HEK293 (cell line): ENCODE measurements around the gene XRN2.

ENCODE experiments used
- CTCF ChIP-seq: fragments of 450-650 bp; formaldehyde crosslinking; IDR thresholded peaks from 2 replicates; pipeline ENCODE4 v1.5.1; 2016; ENCODE audit warnings: missing biosample characterization, missing genetic modification characterization
- TCF7L2 ChIP-seq: IDR thresholded peaks from 2 replicates; pipeline ENCODE4 v1.6.1; 2011; ENCODE audit warnings: low read depth, mild to moderate bottlenecking, inconsistent platforms, low read length, moderate library complexity, borderline replicate concordance
- ZBTB17 ChIP-seq: fragments of 450-650 bp; formaldehyde crosslinking; IDR thresholded peaks from 2 replicates; pipeline ENCODE4 v1.5.1; 2016; ENCODE audit warnings: missing biosample characterization, missing genetic modification characterization
- ZNF747 ChIP-seq: fragments of 450-650 bp; formaldehyde crosslinking; IDR thresholded peaks from 2 replicates; pipeline ENCODE4 v1.5.1; 2016; ENCODE audit warnings: missing biosample characterization, missing genetic modification characterization
- TF ChIP-seq, protein P1 (sequence below): fragments of 450-650 bp; IDR thresholded peaks from 2 replicates; pipeline ENCODE4 v1.5.1; 2018; ENCODE audit warnings: missing biosample characterization, mild to moderate bottlenecking, missing genetic modification characterization
- TF ChIP-seq, protein P2 (sequence below): fragments of 450-650 bp; IDR thresholded peaks from 2 replicates; pipeline ENCODE4 v1.5.1; 2018; ENCODE audit warnings: missing biosample characterization, missing genetic modification characterization
- TF ChIP-seq, protein P3 (sequence below): sonication (generic); formaldehyde crosslinking; IDR thresholded peaks from 2 replicates; pipeline ENCODE4 v1.8.1; 2022; ENCODE audit warnings: mild to moderate bottlenecking, moderate library complexity, missing genetic modification reagents

- TF ChIP-seq CTCF, result no peak
- TF ChIP-seq, protein P1, sequence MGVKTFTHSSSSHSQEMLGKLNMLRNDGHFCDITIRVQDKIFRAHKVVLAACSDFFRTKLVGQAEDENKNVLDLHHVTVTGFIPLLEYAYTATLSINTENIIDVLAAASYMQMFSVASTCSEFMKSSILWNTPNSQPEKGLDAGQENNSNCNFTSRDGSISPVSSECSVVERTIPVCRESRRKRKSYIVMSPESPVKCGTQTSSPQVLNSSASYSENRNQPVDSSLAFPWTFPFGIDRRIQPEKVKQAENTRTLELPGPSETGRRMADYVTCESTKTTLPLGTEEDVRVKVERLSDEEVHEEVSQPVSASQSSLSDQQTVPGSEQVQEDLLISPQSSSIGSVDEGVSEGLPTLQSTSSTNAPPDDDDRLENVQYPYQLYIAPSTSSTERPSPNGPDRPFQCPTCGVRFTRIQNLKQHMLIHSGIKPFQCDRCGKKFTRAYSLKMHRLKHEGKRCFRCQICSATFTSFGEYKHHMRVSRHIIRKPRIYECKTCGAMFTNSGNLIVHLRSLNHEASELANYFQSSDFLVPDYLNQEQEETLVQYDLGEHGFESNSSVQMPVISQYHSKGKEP (tag by site-specific recombination), result no peak
- TF ChIP-seq ZBTB17 (tag by site-specific recombination), result no peak
- TF ChIP-seq, protein P2, sequence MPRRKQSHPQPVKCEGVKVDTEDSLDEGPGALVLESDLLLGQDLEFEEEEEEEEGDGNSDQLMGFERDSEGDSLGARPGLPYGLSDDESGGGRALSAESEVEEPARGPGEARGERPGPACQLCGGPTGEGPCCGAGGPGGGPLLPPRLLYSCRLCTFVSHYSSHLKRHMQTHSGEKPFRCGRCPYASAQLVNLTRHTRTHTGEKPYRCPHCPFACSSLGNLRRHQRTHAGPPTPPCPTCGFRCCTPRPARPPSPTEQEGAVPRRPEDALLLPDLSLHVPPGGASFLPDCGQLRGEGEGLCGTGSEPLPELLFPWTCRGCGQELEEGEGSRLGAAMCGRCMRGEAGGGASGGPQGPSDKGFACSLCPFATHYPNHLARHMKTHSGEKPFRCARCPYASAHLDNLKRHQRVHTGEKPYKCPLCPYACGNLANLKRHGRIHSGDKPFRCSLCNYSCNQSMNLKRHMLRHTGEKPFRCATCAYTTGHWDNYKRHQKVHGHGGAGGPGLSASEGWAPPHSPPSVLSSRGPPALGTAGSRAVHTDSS (tag by site-specific recombination), result no peak
- TF ChIP-seq ZNF747 (tag by site-specific recombination), result no peak
- no peak for TF ChIP-seq TCF7L2
- TF ChIP-seq, protein P3, sequence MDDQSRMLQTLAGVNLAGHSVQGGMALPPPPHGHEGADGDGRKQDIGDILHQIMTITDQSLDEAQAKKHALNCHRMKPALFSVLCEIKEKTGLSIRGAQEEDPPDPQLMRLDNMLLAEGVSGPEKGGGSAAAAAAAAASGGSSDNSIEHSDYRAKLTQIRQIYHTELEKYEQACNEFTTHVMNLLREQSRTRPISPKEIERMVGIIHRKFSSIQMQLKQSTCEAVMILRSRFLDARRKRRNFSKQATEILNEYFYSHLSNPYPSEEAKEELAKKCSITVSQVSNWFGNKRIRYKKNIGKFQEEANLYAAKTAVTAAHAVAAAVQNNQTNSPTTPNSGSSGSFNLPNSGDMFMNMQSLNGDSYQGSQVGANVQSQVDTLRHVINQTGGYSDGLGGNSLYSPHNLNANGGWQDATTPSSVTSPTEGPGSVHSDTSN (CRISPR knock-in tag), result no peak
Observed at GRCh38 chr20:21393816-21394519, 90.8 kb downstream of the XRN2 start.
